Epithelial cell of proximal tubule (primary cell): ENCODE data around the gene ZNF559. TPM values are rescaled to one million over a fixed set of nuclear protein-coding genes. Genes with fewer than 3 reads are reported as not detected.

Source experiments
- DNase-seq: peaks from one replicate; pipeline ENCODE4 v3.0.0-alpha.2; 2011; ENCODE audit warnings: low read depth
- H3K4me3 ChIP-seq: 2 replicates; pipeline ENCODE4 v1.5.1; 2011; ENCODE audit warnings: low read depth, mild to moderate bottlenecking, low read length
- CTCF ChIP-seq: conservative IDR thresholded peaks from 2 replicates; pipeline ENCODE4 v1.5.1; 2012; ENCODE audit warnings: low read depth, mild to moderate bottlenecking, low read length
- total RNA-seq: library from RNA; depleted of rRNA; stranded (reverse); fragments of >200 nt; gene quantifications from 2 replicates; pipeline ENCODE4 v1.2.3, GENCODE V29; 2015

ZNF559 gene
- total RNA-seq, 1 donor from 2014 or later, result 7.3 TPM

GRCh38 chr19:9354651-9355050 lies 30.7 kb downstream of the ZNF559 start:
- DNase-seq, result no peak
- no peak overlapping the region for H3K4me3 ChIP-seq
- TF ChIP-seq CTCF, result no peak

GRCh38 chr19:9362905-9363304 lies 38.9 kb downstream of the ZNF559 start, which contains the start of gene ZNF177:
Gene ZNF177, plus strand, starts transcription at chr19:9363013. Its CDS starts 15,299 bp downstream, at chr19:9378312.
- H3K4me3 ChIP-seq, result peak within 1 kb of the TSS; percentile 33
- no peak for TF ChIP-seq CTCF
- no peak for DNase-seq

GRCh38 chr19:9370738-9371619 lies 47.0 kb downstream of the ZNF559 start:
- H3K4me3 ChIP-seq, result no peak overlapping the region
- DNase-seq, result no peak

GRCh38 chr19:9381361-9381785 lies 57.4 kb downstream of the ZNF559 start:
- no peak for DNase-seq
- no peak for TF ChIP-seq CTCF
- no peak overlapping the region for H3K4me3 ChIP-seq

More at GRCh38 chr19:9370738-9371619, 47.0 kb downstream of the ZNF559 start:
- no peak for TF ChIP-seq CTCF

Other genes with a start within 250 kb of the ZNF559 start
- not detected in 2 replicates for gene OR1M1, start 237.1 kb upstream of the ZNF559 start, total RNA-seq
- not detected in 2 replicates for gene OR7G2, start 216.7 kb upstream of the ZNF559 start, total RNA-seq
- not detected in 2 replicates for gene OR7G1, start 208.4 kb upstream of the ZNF559 start, total RNA-seq
- gene OR7G3, start 197.2 kb upstream of the ZNF559 start, total RNA-seq, result not detected in 2 replicates
- gene ZNF317, start 183.8 kb upstream of the ZNF559 start, total RNA-seq, result 11.9 and 15.7 TPM in 2 replicates
- under 0.01 and 0.12 TPM in 2 replicates for gene OR7D2, start 145.2 kb upstream of the ZNF559 start, total RNA-seq
- gene OR7D4, start 104.6 kb upstream of the ZNF559 start, total RNA-seq, result not detected in 2 replicates
- not detected in 2 replicates for gene OR7E24, start 73.2 kb upstream of the ZNF559 start, total RNA-seq
- 3.4 and 3.7 TPM in 2 replicates for gene ZNF699, start 14.3 kb upstream of the ZNF559 start, total RNA-seq
- 0.92 and 1.2 TPM in 2 replicates for gene ZNF177, start 38.8 kb downstream of the ZNF559 start, total RNA-seq
- gene ZNF266, start 111.4 kb downstream of the ZNF559 start, total RNA-seq, result 5.6 and 9.1 TPM in 2 replicates
- gene ZNF560, start 174.4 kb downstream of the ZNF559 start, total RNA-seq, result 0.92 and 2.5 TPM in 2 replicates
- 8.8 and 14.8 TPM in 2 replicates for gene ZNF426, start 214.5 kb downstream of the ZNF559 start, total RNA-seq